IMR-90 (cell line): ENCODE results near the gene DOCK4. TPM values are rescaled to one million over a fixed set of nuclear protein-coding genes. Genes with fewer than 3 reads are reported as not detected.

ENCODE experiments used
- ATAC-seq: fragments of 200-7000 bp; cut with Tn5 transposase; 2 replicates; pipeline ENCODE4 v1.9.1; 2020; ENCODE audit warnings: low read depth, mild to moderate bottlenecking, moderate library complexity
- BruUV-seq: library from RNA; stranded (reverse); fragments of 400-500 nt; replicated peaks from 2 replicates; lab custom pipeline; 2021; lab: Mats Ljungman, UMichigan
- CTCF ChIA-PET: fragments of 300-600 bp; formaldehyde crosslinking; extraction: SDS; loops from one replicate; lab custom pipeline; 2021; ENCODE audit warnings: antibody characterized with exemption; lab: Yijun Ruan, JAX
- POLR2A ChIA-PET: fragments of 300-600 bp; sonication (Branson Sonifier 250); formaldehyde crosslinking; loops from one replicate; lab custom pipeline; 2022; ENCODE audit warnings: antibody characterized with exemption; ENCODE audit not compliant: unreplicated experiment; lab: Charles Lee
- DNase-seq: peaks from one replicate; pipeline ENCODE4 v3.0.0; 2013
- H2AFZ ChIP-seq: replicated peaks from 2 replicates; pipeline ENCODE3; 2013; ENCODE audit warnings: low read length, mild to moderate bottlenecking; ENCODE audit not compliant: poor library complexity
- H2AK5ac ChIP-seq: 2 replicates; pipeline ENCODE4 v1.6.1; 2013; ENCODE audit warnings: low read depth, low read length, inconsistent platforms
- H2AK9ac ChIP-seq: replicated peaks from 2 replicates; pipeline ENCODE3; 2013; ENCODE audit warnings: mild to moderate bottlenecking, low read depth, low read length, moderate library complexity; ENCODE audit not compliant: poor library complexity
- H2BK120ac ChIP-seq: 2 replicates; pipeline ENCODE4 v1.6.1; 2013; ENCODE audit warnings: low read depth, low read length, inconsistent platforms
- H2BK15ac ChIP-seq: 3 replicates; pipeline ENCODE4 v1.6.1; 2013; ENCODE audit warnings: low read depth, low read length, inconsistent platforms
- H2BK20ac ChIP-seq: 2 replicates; pipeline ENCODE4 v1.6.1; 2013; ENCODE audit warnings: low read depth, mild to moderate bottlenecking, inconsistent platforms, low read length, moderate library complexity
- H2BK5ac ChIP-seq: 2 replicates; pipeline ENCODE4 v1.6.1; 2013; ENCODE audit warnings: mild to moderate bottlenecking, low read depth, low read length, inconsistent platforms; ENCODE audit not compliant: poor library complexity, severe bottlenecking
- H3K14ac ChIP-seq: replicated peaks from 2 replicates; pipeline ENCODE4 v1.6.1; 2013; ENCODE audit warnings: low read depth, low read length, inconsistent platforms
- H3K18ac ChIP-seq: 2 replicates; pipeline ENCODE4 v1.6.1; 2013; ENCODE audit warnings: low read depth, low read length, control low read depth
- H3K23ac ChIP-seq: 2 replicates; pipeline ENCODE4 v1.6.1; 2013; ENCODE audit warnings: low read depth, low read length, inconsistent platforms
- H3K27ac ChIP-seq: 2 replicates; pipeline ENCODE4 v1.5.1; 2013; ENCODE audit warnings: mild to moderate bottlenecking, control low read depth, low read length; ENCODE audit not compliant: insufficient read depth
- H3K27me3 ChIP-seq: 2 replicates; pipeline ENCODE4 v1.6.1; 2013; ENCODE audit warnings: low read length; ENCODE audit not compliant: control insufficient read depth, insufficient read depth
- H3K36me3 ChIP-seq: 2 replicates; pipeline ENCODE4 v1.6.1; 2013; ENCODE audit warnings: low read length, mixed read lengths; ENCODE audit not compliant: control insufficient read depth, insufficient read depth
- H3K4ac ChIP-seq: 2 replicates; pipeline ENCODE4 v1.6.1; 2013; ENCODE audit warnings: low read depth, low read length, inconsistent platforms
- H3K4me1 ChIP-seq: 2 replicates; pipeline ENCODE4 v1.6.1; 2013; ENCODE audit warnings: low read length, mixed read lengths; ENCODE audit not compliant: control insufficient read depth, insufficient read depth
- H3K4me2 ChIP-seq: 2 replicates; pipeline ENCODE4 v1.6.1; 2013; ENCODE audit warnings: low read depth, mild to moderate bottlenecking, control low read depth, low read length, moderate library complexity
- H3K4me3 ChIP-seq: 2 replicates; pipeline ENCODE4 v1.5.1; 2013; ENCODE audit warnings: low read depth, mild to moderate bottlenecking, control low read depth, low read length, moderate library complexity; ENCODE audit not compliant: insufficient read depth
- H3K56ac ChIP-seq: 2 replicates; pipeline ENCODE4 v1.6.1; 2013; ENCODE audit warnings: low read length, inconsistent platforms; ENCODE audit not compliant: insufficient read depth; ENCODE audit errors: extremely low read depth
- H3K79me1 ChIP-seq, 2 experiments: 2 replicates each; pipeline ENCODE4 v1.6.1; 2013; ENCODE audit warnings: low read length in 2 of 2, inconsistent platforms in 1 of 2, low read depth in 1 of 2
- H3K9ac ChIP-seq: 2 replicates; pipeline ENCODE4 v1.6.1; 2013; ENCODE audit warnings: low read depth, low read length, control low read depth
- H3K9me1 ChIP-seq: 2 replicates; pipeline ENCODE4 v1.6.1; 2013; ENCODE audit warnings: low read length, inconsistent platforms; ENCODE audit not compliant: insufficient read depth
- H3K9me3 ChIP-seq: 2 replicates; pipeline ENCODE4 v1.6.1; 2013; ENCODE audit warnings: low read length; ENCODE audit not compliant: control insufficient read depth, insufficient read depth
- H4K20me1 ChIP-seq: 2 replicates; pipeline ENCODE4 v1.6.1; 2013; ENCODE audit warnings: low read length, inconsistent platforms; ENCODE audit not compliant: insufficient read depth
- H4K5ac ChIP-seq: 2 replicates; pipeline ENCODE4 v1.6.1; 2013; ENCODE audit warnings: mild to moderate bottlenecking, low read depth, low read length, control low read depth
- H4K8ac ChIP-seq, 2 experiments: 2 replicates each; pipeline ENCODE4 v1.6.1; 2013; ENCODE audit warnings: low read depth in 2 of 2, low read length in 2 of 2, control low read depth in 1 of 2, inconsistent platforms in 1 of 2
- H4K91ac ChIP-seq: 2 replicates; pipeline ENCODE4 v1.6.1; 2013; ENCODE audit warnings: low read depth, low read length, inconsistent platforms; ENCODE audit not compliant: insufficient read depth
- FOS ChIP-seq: fragments of 150-350 bp; IDR thresholded peaks from 2 replicates; pipeline ENCODE4 v1.6.1; 2016; ENCODE audit warnings: low read depth, low read length
- RCOR1 ChIP-seq: IDR thresholded peaks from 2 replicates; pipeline ENCODE4 v1.6.1; 2012; ENCODE audit warnings: mild to moderate bottlenecking, low read length, improper control_type of control experiment; ENCODE audit not compliant: insufficient replicate concordance
- RFX5 ChIP-seq: IDR thresholded peaks from 2 replicates; pipeline ENCODE4 v1.8.0; 2012; ENCODE audit warnings: low read depth, mild to moderate bottlenecking, low read length, moderate library complexity
- SMC3 ChIP-seq: fragments of 150-350 bp; IDR thresholded peaks from 2 replicates; pipeline ENCODE4 v1.6.1; 2016; ENCODE audit warnings: low read depth, mild to moderate bottlenecking, antibody characterized with exemption, low read length, moderate library complexity
- WGBS, 2 experiments: methylation state at CpG; one replicate each; pipeline versions ENCODE4 v1.1.5 to v1.1.7; 2013; ENCODE audit warnings: missing lambda C conversion rate in 2 of 2; ENCODE audit not compliant: insufficient read length in 1 of 2; ENCODE audit errors: extremely low coverage in 2 of 2; 5-methylcytosine and 5-hydroxymethylcytosine counted together
- dilution Hi-C: fragments of 300-500 bp; cut with HindIII; formaldehyde crosslinking; loops from one replicate; pipeline ENCODE4 v1.14.3; 2018; ENCODE audit warnings: low sequenced_read_pairs; ENCODE audit not compliant: unreplicated experiment
- in situ Hi-C: fragments of 300-500 bp; cut with MboI; formaldehyde crosslinking; loops from 3 replicates; pipeline ENCODE4 v1.14.3; 2019; ENCODE audit warnings: low sequenced_read_pairs, inconsistent platforms, mixed read lengths
- intact Hi-C: fragments of 100-400 bp; cut with micrococcal nuclease; formaldehyde crosslinking; loops from 2 replicates; pipeline ENCODE4 v1.10.0; 2022
- polyA plus RNA-seq, 3 experiments: library from polyadenylated mRNA; depleted of rRNA; stranded (reverse); fragments of >200 nt; gene quantifications; 2 replicates each; pipeline ENCODE4 v1.2.3, GENCODE V29; 2012; ENCODE audit warnings: low replicate concordance in 1 of 3
- total RNA-seq: library from RNA; depleted of rRNA; stranded (reverse); fragments of >200 nt; gene quantifications from 2 replicates; pipeline ENCODE4 v1.2.3, GENCODE V29; 2012
- TF ChIP-seq, protein P1 (sequence below): conservative IDR thresholded peaks from 2 replicates; pipeline ENCODE4 v1.5.1; 2012; ENCODE audit warnings: mild to moderate bottlenecking, low read depth, low read length, improper control_type of control experiment
- TF ChIP-seq, protein P2 (sequence below): fragments of 150-350 bp; IDR thresholded peaks from 2 replicates; pipeline ENCODE4 v1.6.1; 2017; ENCODE audit warnings: mild to moderate bottlenecking, antibody characterized with exemption, low read length, low read depth

The DOCK4 gene
- total and polyA plus RNA-seq, 2 of the 4 experiments (the other 2 are of a cell fraction), result 4.4 to 12.2 TPM

DNA sequence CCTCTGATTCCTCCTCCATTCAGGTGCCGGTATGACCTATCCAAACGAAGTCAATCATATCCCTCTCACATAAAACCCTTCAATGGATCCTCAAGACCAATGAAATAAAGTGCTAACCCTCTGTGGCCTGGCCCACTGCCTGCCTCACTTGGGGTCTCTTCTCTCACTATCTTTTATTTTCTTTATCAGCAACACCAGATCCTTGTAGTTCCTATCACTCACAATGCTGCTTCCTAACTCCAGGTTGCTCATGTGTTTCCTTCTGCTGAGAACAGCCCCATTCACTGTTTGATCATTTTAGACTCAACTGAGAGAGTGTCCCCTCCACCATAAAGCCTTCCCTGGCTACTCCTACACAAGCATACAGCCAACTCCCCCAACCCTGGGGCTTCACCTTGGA lies 180.6 kb downstream of the DOCK4 start:
- dilution Hi-C loops, result no loop called here
- H3K4me3 ChIP-seq, result no peak overlapping the region
- H3K9ac ChIP-seq, result no peak overlapping the region

More for the DNA sequence above, 180.6 kb downstream of the DOCK4 start:
- ChIA-PET POLR2A (no interaction called here), CTCF (no interaction called here)
- Histone ChIP-seq H4K20me1 (peaks cover 6% of the 10 kb centered on the region; the same call in 1 of the 2 replicates), H2AK5ac (no peak overlapping the region), H3K79me1 (peaks cover 0 to 8% of the 10 kb centered on the region in 2 experiments; a peak in 2 of 4 replicates), H2AFZ (no peak overlapping the region), H3K9me3 (no peaks in the 10 kb centered on the region), H2BK120ac (no peak overlapping the region), H3K4me1 (peaks cover 2% of the 10 kb centered on the region; the same call in 1 of the 2 replicates), H3K56ac (no peak overlapping the region), H3K4me2 (no peak overlapping the region), H2AK9ac (no peak overlapping the region), H3K27ac (no peak overlapping the region), H3K27me3 (no peaks in the 10 kb centered on the region), H4K91ac (no peak overlapping the region), H3K18ac (no peak overlapping the region), H2BK20ac (no peak overlapping the region), H3K9me1 (peaks cover 5% of the 10 kb centered on the region), H3K23ac (no peak overlapping the region), H2BK5ac (no peak overlapping the region), H4K8ac (no peak overlapping the region), H3K36me3 (no peaks in the 10 kb centered on the region), H4K5ac (no peak overlapping the region), H2BK15ac (no peak overlapping the region), H3K14ac (no peak overlapping the region), H3K4ac (no peak overlapping the region)
- TF ChIP-seq SMC3 (no peak), FOS (no peak), RFX5 (no peak), RCOR1 (no peak)
- TF ChIP-seq, protein P1, sequence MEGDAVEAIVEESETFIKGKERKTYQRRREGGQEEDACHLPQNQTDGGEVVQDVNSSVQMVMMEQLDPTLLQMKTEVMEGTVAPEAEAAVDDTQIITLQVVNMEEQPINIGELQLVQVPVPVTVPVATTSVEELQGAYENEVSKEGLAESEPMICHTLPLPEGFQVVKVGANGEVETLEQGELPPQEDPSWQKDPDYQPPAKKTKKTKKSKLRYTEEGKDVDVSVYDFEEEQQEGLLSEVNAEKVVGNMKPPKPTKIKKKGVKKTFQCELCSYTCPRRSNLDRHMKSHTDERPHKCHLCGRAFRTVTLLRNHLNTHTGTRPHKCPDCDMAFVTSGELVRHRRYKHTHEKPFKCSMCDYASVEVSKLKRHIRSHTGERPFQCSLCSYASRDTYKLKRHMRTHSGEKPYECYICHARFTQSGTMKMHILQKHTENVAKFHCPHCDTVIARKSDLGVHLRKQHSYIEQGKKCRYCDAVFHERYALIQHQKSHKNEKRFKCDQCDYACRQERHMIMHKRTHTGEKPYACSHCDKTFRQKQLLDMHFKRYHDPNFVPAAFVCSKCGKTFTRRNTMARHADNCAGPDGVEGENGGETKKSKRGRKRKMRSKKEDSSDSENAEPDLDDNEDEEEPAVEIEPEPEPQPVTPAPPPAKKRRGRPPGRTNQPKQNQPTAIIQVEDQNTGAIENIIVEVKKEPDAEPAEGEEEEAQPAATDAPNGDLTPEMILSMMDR, result no peak
- TF ChIP-seq, protein P2, sequence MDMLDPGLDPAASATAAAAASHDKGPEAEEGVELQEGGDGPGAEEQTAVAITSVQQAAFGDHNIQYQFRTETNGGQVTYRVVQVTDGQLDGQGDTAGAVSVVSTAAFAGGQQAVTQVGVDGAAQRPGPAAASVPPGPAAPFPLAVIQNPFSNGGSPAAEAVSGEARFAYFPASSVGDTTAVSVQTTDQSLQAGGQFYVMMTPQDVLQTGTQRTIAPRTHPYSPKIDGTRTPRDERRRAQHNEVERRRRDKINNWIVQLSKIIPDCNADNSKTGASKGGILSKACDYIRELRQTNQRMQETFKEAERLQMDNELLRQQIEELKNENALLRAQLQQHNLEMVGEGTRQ, result no peak
- intact Hi-C loops (no loop called here), in situ Hi-C loops (no loop called here)
- DNase-seq, result no peak
- BruUV-seq, result no TSS peak
- WGBS, 2 experiments, result 93% methylated on average over 2 of the region's 2 CpGs; no CpG with 5 or more reads in 1 of the 2 experiments
- no peak for ATAC-seq
